GM18511 (cell line): ENCODE data around the gene SDE2.

Experiments
- ATAC-seq: cut with Tn5 transposase; IDR thresholded peaks from one replicate; pipeline ENCODE4 v1.9.1; 2021; ENCODE audit warnings: mild to moderate bottlenecking, moderate library complexity; ENCODE audit not compliant: unreplicated experiment

Gene SDE2

DNA sequence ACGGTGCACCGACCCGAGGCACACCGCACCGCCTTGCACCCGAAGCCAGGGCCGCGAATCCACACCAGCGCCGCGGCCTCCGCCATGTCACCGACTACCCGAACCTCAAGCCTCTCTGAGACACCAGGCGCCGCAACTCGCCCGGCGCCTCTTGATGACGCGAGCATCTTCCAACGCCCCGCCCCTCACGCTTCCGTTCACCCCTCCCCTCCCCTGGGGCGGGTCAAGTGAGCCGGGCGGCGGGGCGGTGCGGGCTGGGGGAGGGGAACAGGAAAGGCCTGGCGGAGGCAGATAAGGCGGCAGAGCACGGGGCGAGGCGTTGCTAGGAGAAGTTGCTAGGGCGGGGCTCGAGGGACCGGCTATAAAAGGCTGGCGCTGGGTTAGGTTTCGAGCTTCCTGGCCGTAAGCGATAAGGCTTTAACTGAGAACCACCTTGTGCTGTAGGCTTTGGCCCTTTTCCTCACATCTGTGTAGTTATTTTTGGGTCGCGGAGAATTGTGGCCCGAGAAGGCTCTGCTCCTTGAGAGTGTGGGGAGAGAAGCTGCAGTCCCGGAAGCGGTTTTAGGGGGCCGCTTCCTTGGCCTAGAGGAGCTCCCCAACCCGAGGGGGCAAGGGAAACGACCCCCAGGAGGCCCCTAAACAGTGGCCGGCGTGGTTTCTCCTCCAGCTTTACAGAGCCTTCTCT lies at the start of gene SDE2:
TSS of gene SDE2 (minus strand) at position 117 of the 685 bp plus-strand sequence. CDS start at position 86, 31 bp downstream.
- peak; percentile 80 for ATAC-seq

- ATAC-seq = no peak
Observed at GRCh38 chr1:226048886-226049285, 49.7 kb upstream of the SDE2 start.

- ATAC-seq = no peak
Observed at GRCh38 chr1:226047495-226047894, 48.4 kb upstream of the SDE2 start.

DNA sequence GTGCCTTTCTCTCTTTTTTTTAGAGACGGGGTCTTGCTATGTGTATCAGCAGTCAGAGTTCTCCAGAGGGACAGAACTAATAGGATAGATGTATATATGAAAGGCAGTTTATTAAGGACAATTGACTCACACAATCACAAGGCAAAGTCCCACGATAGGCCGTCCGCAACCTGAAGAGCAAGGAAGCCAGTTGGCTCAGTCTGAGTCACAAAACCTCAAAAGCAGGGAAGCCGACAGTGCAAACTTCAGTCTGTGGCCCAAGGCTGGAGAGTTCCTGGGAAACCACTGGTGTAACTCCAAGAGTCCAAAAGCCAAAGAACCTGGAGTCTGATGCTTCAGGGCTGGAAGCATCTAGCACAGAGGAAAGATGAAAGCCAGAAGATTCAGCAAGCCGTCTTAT lies 47.1 kb upstream of the SDE2 start:
- ATAC-seq = no peak

DNA sequence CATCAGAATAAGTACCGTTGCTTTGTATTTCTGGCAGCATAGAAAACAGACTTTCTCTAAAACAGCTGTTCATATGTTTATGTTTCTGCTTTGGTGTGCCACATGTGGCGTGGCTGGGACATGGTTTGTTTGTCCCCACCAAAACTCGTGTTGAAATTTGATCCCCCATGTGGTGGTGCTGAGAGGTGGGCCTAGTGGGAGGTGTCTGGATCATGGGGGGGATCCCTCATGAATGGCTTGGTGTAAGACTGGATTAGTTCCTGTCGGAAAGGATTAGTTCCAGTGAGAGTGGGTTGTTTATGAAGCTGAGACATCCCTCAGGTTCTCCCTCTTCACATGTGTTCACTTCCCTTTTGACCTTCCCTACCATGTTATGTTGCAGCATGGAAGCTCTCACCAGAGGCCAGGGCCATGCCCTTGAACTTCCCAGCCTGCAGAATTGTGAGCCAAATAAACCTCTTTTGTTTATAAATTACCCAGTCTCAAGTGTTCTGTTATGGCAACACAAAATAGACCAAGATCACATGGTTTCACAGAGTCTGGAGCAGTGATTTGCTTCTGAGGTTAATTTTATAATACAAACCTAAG lies 45.5 kb upstream of the SDE2 start:
- ATAC-seq = no peak

GRCh38 chr1:226041419-226041818 lies 42.3 kb upstream of the SDE2 start:
- no peak for ATAC-seq

GRCh38 chr1:226038661-226039060 lies 39.5 kb upstream of the SDE2 start:
- no peak for ATAC-seq

DNA sequence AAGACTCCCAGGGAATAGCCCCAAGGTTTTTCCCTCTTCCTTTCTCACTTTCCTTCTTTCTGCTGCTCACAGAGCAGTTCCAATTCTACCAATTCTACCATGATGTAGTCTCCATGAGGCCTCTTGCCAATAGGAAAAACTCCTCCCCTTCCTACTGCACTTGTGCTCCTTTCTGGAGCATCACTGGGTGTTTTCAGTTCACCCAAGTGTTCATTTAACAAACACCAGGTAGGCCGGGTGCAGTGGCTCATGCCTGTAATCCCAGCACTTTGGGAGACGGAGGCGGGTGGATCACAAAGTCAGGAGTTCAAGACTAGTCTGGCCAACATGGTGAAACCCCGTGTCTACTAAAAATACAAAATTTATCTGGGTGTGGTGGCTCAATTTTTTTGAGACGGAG lies 36.8 kb upstream of the SDE2 start:
- no peak for ATAC-seq

GRCh38 chr1:226034482-226034881 lies 35.3 kb upstream of the SDE2 start:
- ATAC-seq = no peak

GRCh38 chr1:226033991-226034390 lies 34.8 kb upstream of the SDE2 start:
- no peak for ATAC-seq

- no peak for ATAC-seq
Observed at GRCh38 chr1:226033582-226033981, 34.4 kb upstream of the SDE2 start.

DNA sequence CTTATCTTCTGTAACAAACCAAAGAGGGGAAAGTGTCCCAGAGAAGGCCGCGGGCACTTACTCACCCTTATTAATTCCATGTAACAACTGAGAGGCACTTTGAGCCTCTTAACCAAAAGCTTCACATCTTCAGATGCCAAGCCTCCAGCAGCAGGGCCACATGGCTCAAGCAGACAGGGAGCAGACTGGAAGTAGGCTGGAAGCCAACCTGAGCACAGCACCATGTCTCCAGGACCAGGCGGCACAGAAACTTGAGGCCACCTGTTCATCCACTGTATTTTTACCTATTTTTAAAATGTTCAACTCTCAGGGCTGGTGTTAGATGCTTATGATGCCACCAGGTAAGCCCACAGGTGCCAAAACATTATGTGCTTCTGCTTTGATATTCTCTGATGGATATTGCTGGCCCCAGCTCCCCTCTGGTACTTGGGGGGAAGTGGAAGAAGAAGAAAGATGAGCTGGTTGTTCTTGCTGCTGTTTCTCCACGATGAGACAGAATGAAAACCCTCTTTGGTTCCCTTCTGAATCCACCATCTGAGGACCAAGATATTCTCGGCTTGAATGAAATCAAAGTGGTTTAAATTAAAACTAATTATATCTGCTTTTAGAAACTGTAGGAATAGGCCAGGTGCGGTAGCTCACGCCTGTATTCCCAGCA lies 30.6 kb upstream of the SDE2 start:
- no peak for ATAC-seq

GRCh38 chr1:226029093-226029496 lies 30.0 kb upstream of the SDE2 start:
- ATAC-seq = peak; percentile 93

GRCh38 chr1:226027538-226028217 lies 28.5 kb upstream of the SDE2 start:
- ATAC-seq = no peak

GRCh38 chr1:226026833-226027232 lies 27.7 kb upstream of the SDE2 start:
- no peak for ATAC-seq

- ATAC-seq = no peak
Observed at GRCh38 chr1:226023735-226024134, 24.6 kb upstream of the SDE2 start.

- ATAC-seq = no peak
Observed at GRCh38 chr1:226021801-226022200, 22.7 kb upstream of the SDE2 start.

- ATAC-seq = no peak
Observed at GRCh38 chr1:226021401-226021800, 22.3 kb upstream of the SDE2 start.

DNA sequence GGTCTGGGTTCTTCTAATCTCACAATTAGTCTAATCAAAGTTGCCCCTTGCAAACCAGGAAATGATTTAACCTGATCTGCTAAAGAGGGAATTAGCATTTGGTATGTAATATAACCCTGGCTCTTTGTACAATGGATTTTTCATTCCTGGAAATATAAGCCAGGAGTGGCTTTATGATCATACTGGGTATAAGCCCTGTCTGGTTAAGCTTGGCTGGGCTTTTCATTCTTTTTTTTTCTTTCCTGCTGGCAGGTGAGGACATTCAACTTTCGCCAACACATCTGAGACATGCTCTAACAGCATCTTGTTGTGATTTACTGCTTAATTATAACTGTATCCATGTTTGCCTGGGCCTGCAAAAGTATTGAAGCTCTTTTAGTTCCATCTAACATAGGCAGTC lies 20.4 kb upstream of the SDE2 start:
- ATAC-seq = no peak

DNA sequence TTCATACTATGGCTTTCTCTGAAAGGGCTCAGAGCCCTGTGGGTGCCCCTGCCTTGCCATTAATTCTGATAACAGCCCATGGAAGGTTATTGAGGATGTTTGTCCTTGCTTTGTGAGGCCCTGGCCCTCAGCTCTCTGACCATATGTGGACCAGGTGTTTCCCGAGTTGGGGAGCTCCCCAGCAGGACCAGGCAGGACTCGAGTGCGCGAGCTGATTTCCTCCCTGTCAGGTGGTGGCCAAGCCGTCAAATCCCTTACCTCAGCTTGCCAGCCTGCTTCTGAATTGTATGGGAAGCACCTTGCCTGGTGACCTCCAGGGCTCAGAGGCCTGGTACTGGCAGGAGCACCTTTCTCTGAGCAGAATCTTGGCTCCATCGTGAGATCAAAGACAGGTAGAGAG lies 17.9 kb upstream of the SDE2 start:
- ATAC-seq = no peak

GRCh38 chr1:226009650-226010044 lies 10.5 kb upstream of the SDE2 start:
- ATAC-seq = no peak
